GM12864 (cell line): Measurements from ENCODE around the gene NIN.

Experiments used
- DNase-seq: peaks from one replicate; pipeline ENCODE4 v3.0.0-alpha.2; 2011; ENCODE audit warnings: low read depth
- H3K4me3 ChIP-seq: 2 replicates; pipeline ENCODE4 v1.5.1; 2011; ENCODE audit warnings: mild to moderate bottlenecking, low read depth, low read length, control low read depth
- TF ChIP-seq, protein P1 (sequence below): IDR thresholded peaks from 2 replicates; pipeline ENCODE4 v1.5.1; 2011; ENCODE audit warnings: low read depth, mild to moderate bottlenecking, moderate library complexity, low read length, control low read depth, inconsistent platforms; ENCODE audit errors: missing control alignments

The NIN gene

DNA sequence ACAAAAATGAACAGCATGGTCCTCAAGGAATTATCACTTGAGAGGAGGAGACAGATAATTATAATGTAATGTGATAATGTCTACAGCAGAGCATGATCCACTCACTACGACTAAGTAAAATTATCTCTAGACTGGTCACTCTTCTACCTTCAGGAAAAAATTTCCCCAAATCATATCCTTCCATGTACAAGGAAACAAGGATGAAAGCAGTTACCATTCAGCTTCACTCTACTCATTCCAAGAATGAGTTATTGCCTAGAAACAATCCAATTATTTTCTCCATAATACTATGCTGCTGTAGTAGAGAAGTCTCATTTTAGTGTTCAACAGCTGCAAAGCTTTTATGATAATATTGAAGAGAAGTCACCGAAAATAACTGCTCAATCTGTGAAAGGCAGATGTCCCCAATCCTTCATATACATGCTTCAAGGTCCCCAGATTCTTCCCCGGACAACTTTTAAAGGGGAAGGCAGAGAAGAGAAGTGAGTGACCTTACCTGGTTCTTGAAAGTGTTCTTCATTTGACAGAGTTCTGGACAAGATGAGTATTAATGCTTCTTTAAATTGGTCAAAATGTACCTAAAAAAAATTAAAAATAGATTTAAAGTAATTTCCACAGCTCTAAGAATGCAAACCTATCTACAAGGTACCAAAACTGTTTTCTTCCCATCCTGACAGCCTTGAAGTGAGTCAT is 24.6 kb downstream of the NIN start:
- no peak overlapping the region for H3K4me3 ChIP-seq
- TF ChIP-seq, protein P1, sequence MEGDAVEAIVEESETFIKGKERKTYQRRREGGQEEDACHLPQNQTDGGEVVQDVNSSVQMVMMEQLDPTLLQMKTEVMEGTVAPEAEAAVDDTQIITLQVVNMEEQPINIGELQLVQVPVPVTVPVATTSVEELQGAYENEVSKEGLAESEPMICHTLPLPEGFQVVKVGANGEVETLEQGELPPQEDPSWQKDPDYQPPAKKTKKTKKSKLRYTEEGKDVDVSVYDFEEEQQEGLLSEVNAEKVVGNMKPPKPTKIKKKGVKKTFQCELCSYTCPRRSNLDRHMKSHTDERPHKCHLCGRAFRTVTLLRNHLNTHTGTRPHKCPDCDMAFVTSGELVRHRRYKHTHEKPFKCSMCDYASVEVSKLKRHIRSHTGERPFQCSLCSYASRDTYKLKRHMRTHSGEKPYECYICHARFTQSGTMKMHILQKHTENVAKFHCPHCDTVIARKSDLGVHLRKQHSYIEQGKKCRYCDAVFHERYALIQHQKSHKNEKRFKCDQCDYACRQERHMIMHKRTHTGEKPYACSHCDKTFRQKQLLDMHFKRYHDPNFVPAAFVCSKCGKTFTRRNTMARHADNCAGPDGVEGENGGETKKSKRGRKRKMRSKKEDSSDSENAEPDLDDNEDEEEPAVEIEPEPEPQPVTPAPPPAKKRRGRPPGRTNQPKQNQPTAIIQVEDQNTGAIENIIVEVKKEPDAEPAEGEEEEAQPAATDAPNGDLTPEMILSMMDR = no peak
- no peak for DNase-seq

DNA sequence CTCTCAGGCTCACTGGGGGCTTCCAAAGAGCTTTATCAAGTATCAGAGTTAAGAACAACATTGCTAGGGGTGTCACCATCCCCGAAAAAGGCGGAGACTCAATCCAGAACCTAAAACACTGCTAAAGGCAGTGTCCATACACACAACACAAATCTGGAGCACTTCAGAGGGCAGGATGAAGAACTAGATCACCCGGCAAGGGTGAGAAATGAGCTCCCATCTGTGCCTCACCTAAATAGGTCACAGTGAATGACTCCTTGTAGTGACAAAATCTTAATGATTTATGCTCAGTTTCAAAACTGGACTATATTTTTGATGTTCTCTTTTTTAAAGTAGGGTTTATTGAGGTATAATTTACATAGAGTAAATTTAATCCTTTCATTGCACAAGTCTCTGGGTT is 25.6 kb downstream of the NIN start:
- DNase-seq = no peak
- H3K4me3 ChIP-seq = no peak overlapping the region
- TF ChIP-seq, protein P1 = no peak

DNA sequence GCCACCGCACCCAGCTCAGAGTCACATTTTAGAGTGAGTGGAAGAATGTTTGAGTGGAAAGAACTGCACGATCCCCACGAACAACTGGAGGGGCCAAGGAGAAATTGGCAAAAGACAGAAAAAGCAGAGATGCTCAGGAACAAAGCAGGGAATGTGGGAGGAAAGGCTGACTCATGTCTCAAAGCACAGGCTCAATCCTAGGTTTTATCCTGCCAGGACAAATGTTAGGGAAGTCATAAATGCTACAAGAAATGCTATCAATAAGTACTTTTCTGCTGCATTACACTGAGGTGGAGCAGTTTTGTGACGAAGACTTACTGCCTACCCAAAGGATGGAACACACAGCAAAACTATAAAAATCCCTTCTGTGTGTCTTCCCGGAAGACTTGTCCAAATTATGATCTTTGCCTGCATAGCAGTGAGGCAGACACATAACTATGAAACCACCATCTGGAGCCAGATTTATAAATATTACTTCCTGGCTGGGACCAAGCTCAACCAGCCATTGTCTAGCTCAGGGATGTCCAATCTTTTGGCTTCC is 26.7 kb downstream of the NIN start:
- DNase-seq = no peak
- TF ChIP-seq, protein P1 = no peak
- no peak overlapping the region for H3K4me3 ChIP-seq

DNA sequence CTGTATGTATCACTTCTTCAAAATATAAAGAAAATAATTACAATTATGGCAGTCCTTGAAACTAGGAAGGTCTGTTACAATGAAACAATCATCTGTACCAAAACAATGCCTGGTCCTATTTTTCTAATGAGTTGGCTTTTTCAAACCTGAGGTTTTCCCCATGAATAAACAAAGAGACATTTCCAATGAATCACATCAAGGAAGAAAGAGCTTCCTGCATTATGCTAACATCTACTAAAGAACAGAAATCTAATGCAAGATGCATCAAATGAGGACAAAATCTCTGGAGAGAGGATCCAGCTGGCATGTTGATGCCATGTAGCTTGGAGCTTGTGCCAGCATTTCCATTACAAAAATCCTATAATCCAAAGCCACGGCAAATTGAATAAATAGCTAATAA is 29.3 kb downstream of the NIN start:
- no peak overlapping the region for H3K4me3 ChIP-seq
- TF ChIP-seq, protein P1 = no peak
- no peak for DNase-seq

DNA sequence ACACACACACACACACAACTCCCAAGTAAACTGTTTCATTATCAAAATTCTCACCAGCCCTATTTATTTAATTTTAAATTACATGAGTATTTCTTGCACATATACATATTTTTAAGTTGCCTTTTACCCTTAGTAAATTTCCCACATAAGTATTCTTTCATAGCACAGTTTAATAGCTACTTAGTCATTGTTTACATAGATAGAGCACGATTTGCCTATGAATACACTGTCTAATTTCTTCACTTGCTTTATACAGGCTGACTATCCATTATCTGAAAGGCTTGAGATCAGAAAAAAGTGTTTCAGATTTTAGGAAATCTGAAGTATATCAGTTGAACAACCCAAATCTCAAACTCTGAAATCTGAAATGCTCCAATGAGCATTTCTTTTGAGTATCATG is 30.9 kb downstream of the NIN start:
- TF ChIP-seq, protein P1 = no peak
- DNase-seq = no peak
- H3K4me3 ChIP-seq = no peak overlapping the region

DNA sequence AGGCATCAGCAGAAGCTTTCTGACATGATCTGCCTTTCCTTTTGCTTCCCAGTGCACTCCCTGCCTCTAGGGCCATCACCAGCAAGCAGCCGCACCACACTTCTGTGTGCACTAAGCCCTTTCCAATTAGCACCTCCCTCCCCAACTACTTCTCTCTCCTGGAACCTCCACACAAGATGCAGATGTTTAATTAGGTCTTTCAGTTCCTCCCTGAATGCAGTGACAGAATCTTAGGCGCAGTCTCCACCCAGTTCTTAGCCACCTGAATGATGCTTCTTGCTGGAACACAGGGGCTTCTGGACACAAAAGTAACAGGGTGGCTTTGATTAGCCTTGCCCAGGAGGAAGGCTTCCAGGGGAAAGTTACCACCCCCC is 32.9 kb downstream of the NIN start:
- no peak overlapping the region for H3K4me3 ChIP-seq
- DNase-seq = peak; percentile 55
- TF ChIP-seq, protein P1 = no peak
